NCI-H2227 (cell line): ENCODE measurements around the gene ZFYVE28.
"Not testable (repeated sequence)": the region's sequence is repeated elsewhere in the genome, so short reads cannot be mapped to it uniquely, and the experiment has no call there.

ENCODE experiments used
- DNase-seq: peaks from one replicate; lab custom pipeline; 2025; ENCODE audit not compliant: unreplicated experiment; lab: John Stamatoyannopoulos, UW

ZFYVE28 gene

GRCh38 chr4:2446656-2447564, 28.5 kb upstream of the ZFYVE28 start:
- no peak for DNase-seq

- no peak for DNase-seq
Measured at GRCh38 chr4:2445571-2445970, 27.1 kb upstream of the ZFYVE28 start.

GRCh38 chr4:2445130-2445529, 26.7 kb upstream of the ZFYVE28 start:
- DNase-seq, result no peak

- no peak for DNase-seq
Measured at GRCh38 chr4:2443956-2444740, 25.7 kb upstream of the ZFYVE28 start.

- no peak for DNase-seq
Measured at GRCh38 chr4:2443061-2443730, 24.8 kb upstream of the ZFYVE28 start.

GRCh38 chr4:2442175-2442993, 23.9 kb upstream of the ZFYVE28 start:
- no peak for DNase-seq

- DNase-seq, result peak; percentile 3
Measured at GRCh38 chr4:2441393-2442174, 23.1 kb upstream of the ZFYVE28 start.

GRCh38 chr4:2438822-2439718, 20.6 kb upstream of the ZFYVE28 start:
- no peak for DNase-seq

GRCh38 chr4:2437475-2438215, 19.2 kb upstream of the ZFYVE28 start:
- no peak for DNase-seq

GRCh38 chr4:2436761-2437474, 18.5 kb upstream of the ZFYVE28 start:
- no peak for DNase-seq

GRCh38 chr4:2436301-2436700, 17.9 kb upstream of the ZFYVE28 start:
- peak; percentile 1 for DNase-seq

GRCh38 chr4:2434420-2434819, 16.0 kb upstream of the ZFYVE28 start:
- no peak for DNase-seq

- DNase-seq, result no peak
Measured at GRCh38 chr4:2433609-2434350, 15.3 kb upstream of the ZFYVE28 start.

GRCh38 chr4:2432991-2433530, 14.6 kb upstream of the ZFYVE28 start:
- no peak for DNase-seq

- no peak for DNase-seq
Measured at GRCh38 chr4:2432004-2432403, 13.6 kb upstream of the ZFYVE28 start.

- DNase-seq, result not testable (repeated sequence)
Measured at GRCh38 chr4:2429945-2430757, 11.7 kb upstream of the ZFYVE28 start.
